ENCODE results near the gene PROZ. TPM values are rescaled to one million over a fixed set of nuclear protein-coding genes. Genes with fewer than 3 reads are reported as not detected.

The PROZ gene
- total RNA-seq, 1 experiment from 2014 or later: not detected

DNA sequence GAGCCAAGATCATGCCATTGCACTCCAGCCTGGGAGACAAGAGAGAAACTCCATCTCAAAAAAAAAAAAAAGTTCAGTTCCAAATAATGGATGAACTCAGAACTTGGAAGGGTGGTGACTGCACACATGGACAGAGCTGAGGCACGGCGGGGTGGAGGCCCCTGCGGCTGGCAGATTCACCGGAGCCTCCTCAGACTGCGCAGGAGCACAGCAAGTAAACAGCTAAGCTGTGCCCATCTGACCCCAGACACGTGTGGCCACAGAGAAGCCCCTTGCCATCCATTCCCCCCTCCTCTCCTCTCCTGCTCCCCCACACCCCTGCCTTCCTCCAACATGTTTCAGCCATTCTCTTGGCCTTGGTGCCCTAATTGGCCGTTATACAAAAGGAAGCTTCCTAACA lies 15.6 kb upstream of the PROZ start:
- peak; percentile 17 for DNase-seq
- no peaks in the 10 kb centered on the region for H4K20me1 ChIP-seq (ENCODE audit: control insufficient read depth, insufficient read depth, insufficient read length)
- H3K4ac ChIP-seq (ENCODE audit: low read depth, low read length): no peak overlapping the region
- H2BK20ac ChIP-seq (ENCODE audit: low read depth, low read length, poor library complexity, severe bottlenecking): no peak overlapping the region
- WGBS (ENCODE audit: extremely low coverage, insufficient read length, low lambda C conversion rate): no CpG with 5 or more reads among the region's 7 CpGs
- no peak overlapping the region for H4K91ac ChIP-seq (ENCODE audit: insufficient read length, low read depth, low read length)
- no peak overlapping the region for H3K23ac ChIP-seq (ENCODE audit: insufficient read length, low read depth, low read length)
- no peak overlapping the region for H2BK5ac ChIP-seq (ENCODE audit: insufficient read length, low read length)
- H2BK15ac ChIP-seq (ENCODE audit: low read depth, low read length): no peak overlapping the region
- H4K8ac ChIP-seq (replicated peaks; ENCODE audit: insufficient read length, low read depth, low read length): no peak overlapping the region
- no peak overlapping the region for H3K27ac ChIP-seq (ENCODE audit: insufficient read length, low read depth, low read length)
- no peak overlapping the region for H3K4me2 ChIP-seq (ENCODE audit: insufficient read depth, insufficient read length, low read length)
- peaks cover 5 to 16% of the 10 kb centered on the region in 2 experiments for H3K4me1 Mint-ChIP-seq
- H2BK120ac ChIP-seq (ENCODE audit: low read depth, low read length, poor library complexity, severe bottlenecking): no peak overlapping the region
- H3K27ac Mint-ChIP-seq: no peak overlapping the region
- H3K79me2 ChIP-seq (ENCODE audit: insufficient read depth, low read length): no peaks in the 10 kb centered on the region
- H3K9me3 Mint-ChIP-seq: no peaks in the 10 kb centered on the region
- peaks cover 3% of the 10 kb centered on the region; the same call in 1 of the 2 replicates for H3K27me3 Mint-ChIP-seq (ENCODE audit: low read depth)
- no peak overlapping the region for H3K18ac ChIP-seq (ENCODE audit: insufficient read length, low read depth, low read length)
- H3K4me3 Mint-ChIP-seq: no peak overlapping the region
- H3K4me1 ChIP-seq (ENCODE audit: insufficient read depth, low read length): no peaks in the 10 kb centered on the region
- no peak overlapping the region for H3T11ph ChIP-seq (ENCODE audit: low read length)
- no peaks in the 10 kb centered on the region for H3K79me1 ChIP-seq (ENCODE audit: insufficient read depth, low read depth, low read length, poor library complexity, severe bottlenecking)
- no peak overlapping the region for H2AFZ ChIP-seq (ENCODE audit: low read length)
- TF ChIP-seq, protein P1, sequence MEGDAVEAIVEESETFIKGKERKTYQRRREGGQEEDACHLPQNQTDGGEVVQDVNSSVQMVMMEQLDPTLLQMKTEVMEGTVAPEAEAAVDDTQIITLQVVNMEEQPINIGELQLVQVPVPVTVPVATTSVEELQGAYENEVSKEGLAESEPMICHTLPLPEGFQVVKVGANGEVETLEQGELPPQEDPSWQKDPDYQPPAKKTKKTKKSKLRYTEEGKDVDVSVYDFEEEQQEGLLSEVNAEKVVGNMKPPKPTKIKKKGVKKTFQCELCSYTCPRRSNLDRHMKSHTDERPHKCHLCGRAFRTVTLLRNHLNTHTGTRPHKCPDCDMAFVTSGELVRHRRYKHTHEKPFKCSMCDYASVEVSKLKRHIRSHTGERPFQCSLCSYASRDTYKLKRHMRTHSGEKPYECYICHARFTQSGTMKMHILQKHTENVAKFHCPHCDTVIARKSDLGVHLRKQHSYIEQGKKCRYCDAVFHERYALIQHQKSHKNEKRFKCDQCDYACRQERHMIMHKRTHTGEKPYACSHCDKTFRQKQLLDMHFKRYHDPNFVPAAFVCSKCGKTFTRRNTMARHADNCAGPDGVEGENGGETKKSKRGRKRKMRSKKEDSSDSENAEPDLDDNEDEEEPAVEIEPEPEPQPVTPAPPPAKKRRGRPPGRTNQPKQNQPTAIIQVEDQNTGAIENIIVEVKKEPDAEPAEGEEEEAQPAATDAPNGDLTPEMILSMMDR (conservative IDR thresholded peaks at IDR 0.05): no peak
- no peak overlapping the region for H3K9ac ChIP-seq (ENCODE audit: extremely low read depth, insufficient read length, low read length)
- H4K5ac ChIP-seq (ENCODE audit: insufficient read length, low read depth, low read length): no peak overlapping the region
- H3K23me2 ChIP-seq (ENCODE audit: insufficient read length, low read depth, low read length, poor library complexity, severe bottlenecking): no peaks in the 10 kb centered on the region
- no peak overlapping the region; the same call in 1 of the 2 replicates for H3K14ac ChIP-seq (ENCODE audit: insufficient read depth, low read length)
- H2AK5ac ChIP-seq (ENCODE audit: insufficient read length, low read length): no peak overlapping the region
- no peak overlapping the region for H3K56ac ChIP-seq (ENCODE audit: insufficient read length, low read depth, low read length)
- no peaks in the 10 kb centered on the region for H3K9me3 ChIP-seq (ENCODE audit: control insufficient read depth, low read depth, low read length)
- no peaks in the 10 kb centered on the region for H3K36me3 Mint-ChIP-seq (ENCODE audit: insufficient read depth in 1 of 3, low read depth in 3 of 3)
- no peaks in the 10 kb centered on the region for H3K27me3 ChIP-seq (ENCODE audit: insufficient read depth, low read length)
- no peak overlapping the region for H2BK12ac ChIP-seq (ENCODE audit: insufficient read length, low read depth, low read length)

Measured in H9 (cell line).